Testis (tissue), 3 donors: ENCODE data around the gene NRBF2. TPM values are rescaled to one million over a fixed set of nuclear protein-coding genes. Genes with fewer than 3 reads are reported as not detected.

Source experiments
- DNase-seq: peaks from one replicate; pipeline ENCODE4 v3.0.0-alpha.2; 2019
- H3K27ac ChIP-seq, 2 donors: fragments of 200-600 bp; sonication (generic); one replicate each; pipeline ENCODE4 v1.5.1; 2019
- H3K27me3 ChIP-seq: fragments of 200-600 bp; sonication (generic); one replicate; pipeline ENCODE4 v1.5.1; 2019
- H3K36me3 ChIP-seq: fragments of 200-600 bp; sonication (generic); one replicate; pipeline ENCODE4 v1.5.1; 2017; ENCODE audit warnings: low read depth; ENCODE audit errors: missing control alignments
- H3K4me1 ChIP-seq: fragments of 200-600 bp; sonication (generic); one replicate; pipeline ENCODE4 v1.5.1; 2019
- H3K4me3 ChIP-seq, 2 donors: fragments of 200-600 bp; sonication (generic); one replicate each; pipeline ENCODE4 v1.5.1; 2017 to 2019
- H3K9me3 ChIP-seq: fragments of 200-600 bp; sonication (generic); one replicate; pipeline ENCODE4 v1.5.1; 2017
- POLR2A ChIP-seq: fragments of 450-650 bp; IDR thresholded peaks from one replicate; pipeline ENCODE4 v1.6.1; 2017; ENCODE audit warnings: antibody characterized with exemption, mild to moderate bottlenecking, moderate library complexity
- WGBS, 2 donors: methylation state at CpG; one replicate each; pipeline ENCODE4 v1.1.5; 2018; 5-methylcytosine and 5-hydroxymethylcytosine counted together
- intact Hi-C: fragments of 100-400 bp; cut with DNase I; formaldehyde crosslinking; loops from one replicate; pipeline ENCODE4 v1.15.1; 2023; ENCODE audit warnings: low total_unique reads
- polyA plus RNA-seq: library from polyadenylated mRNA; stranded (reverse); fragments of 350-450 nt; fragmentation: Illumina TruSeq; extraction: RNeasy Lipid Tissue Mini Kit (QIAGEN cat#74804); gene quantifications from one replicate; pipeline ENCODE4 v1.2.3, GENCODE V29; 2014; ENCODE audit warnings: low read depth, low replicate concordance; ENCODE audit not compliant: insufficient read depth
- small RNA-seq, 2 donors: library from RNA; depleted of rRNA; stranded (forward); fragments of <200 nt; gene quantifications; one replicate each; pipeline ENCODE3, GENCODE V24; 2016
- total RNA-seq, 2 donors: library from RNA; depleted of rRNA; stranded (reverse); fragments of >200 nt; gene quantifications; one replicate each; pipeline ENCODE4 v1.2.3, GENCODE V29; 2016
- TF ChIP-seq, protein P1 (sequence below), 3 experiments: fragments of 450-650 bp in 2 of 3; fragments of 200-600 bp in 1 of 3; sonication (generic) in 1 of 3; IDR thresholded peaks; one replicate each; pipeline ENCODE4 v1.5.1; 2016 to 2019; ENCODE audit warnings: antibody characterized with exemption in 3 of 3, mild to moderate bottlenecking in 2 of 3, moderate library complexity in 1 of 3

NRBF2 gene
- total and polyA plus RNA-seq, 3 donors from 2014 or later: 16.9 to 20.0 (median 18.9) TPM

DNA sequence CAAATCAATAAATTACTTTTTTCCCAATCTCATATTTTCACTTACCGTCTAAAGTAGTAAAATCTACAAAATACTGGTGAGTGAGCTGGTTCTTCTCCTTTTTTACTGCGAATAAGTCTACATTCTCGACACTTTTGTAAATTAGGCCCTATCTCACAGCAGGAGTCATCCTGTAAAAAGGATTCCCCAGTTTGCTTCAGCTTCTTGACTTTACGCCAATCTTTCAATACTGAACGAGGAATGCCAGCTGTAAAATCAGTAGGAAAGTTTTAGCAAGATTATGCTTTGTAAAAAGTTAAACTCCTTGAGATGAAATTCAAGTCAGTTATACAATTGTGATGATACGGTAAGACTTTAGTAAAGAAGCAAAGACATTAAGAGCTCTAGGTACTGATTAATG lies 67.3 kb downstream of the NRBF2 start:
- Histone ChIP-seq H3K9me3 (no peaks in the 10 kb centered on the region), H3K36me3 (no peaks in the 10 kb centered on the region)
- intact Hi-C loops: no loop called here

DNA sequence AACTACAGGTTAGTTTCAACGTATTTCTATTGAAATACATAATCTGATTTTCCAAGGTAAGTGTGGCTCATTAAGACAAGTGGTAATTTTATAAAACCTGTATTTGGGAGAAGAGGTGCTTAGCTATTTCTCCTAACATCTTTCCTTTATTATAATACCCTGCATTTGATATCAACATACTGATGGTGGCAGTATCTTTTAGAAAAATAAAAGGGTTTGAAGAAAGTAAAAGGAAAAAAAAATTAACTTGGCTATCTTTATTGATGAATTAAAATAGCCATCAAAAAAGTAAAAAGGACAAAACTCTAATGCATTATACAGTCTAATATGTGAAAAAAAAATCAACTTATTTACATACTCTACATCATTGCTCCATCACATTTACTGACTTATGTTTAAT lies 68.0 kb downstream of the NRBF2 start:
- 0% methylated on average over 1 of the region's 1 CpG for WGBS, 2 donors
- intact Hi-C loops: no loop called here

More for the DNA sequence above, 67.3 kb downstream of the NRBF2 start:
- no peak overlapping the region for H3K27ac ChIP-seq
- DNase-seq: no peak
- H3K4me1 ChIP-seq: peaks cover 4% of the 10 kb centered on the region
- H3K27me3 ChIP-seq: no peaks in the 10 kb centered on the region
- TF ChIP-seq POLR2A: no peak
- TF ChIP-seq, protein P1, sequence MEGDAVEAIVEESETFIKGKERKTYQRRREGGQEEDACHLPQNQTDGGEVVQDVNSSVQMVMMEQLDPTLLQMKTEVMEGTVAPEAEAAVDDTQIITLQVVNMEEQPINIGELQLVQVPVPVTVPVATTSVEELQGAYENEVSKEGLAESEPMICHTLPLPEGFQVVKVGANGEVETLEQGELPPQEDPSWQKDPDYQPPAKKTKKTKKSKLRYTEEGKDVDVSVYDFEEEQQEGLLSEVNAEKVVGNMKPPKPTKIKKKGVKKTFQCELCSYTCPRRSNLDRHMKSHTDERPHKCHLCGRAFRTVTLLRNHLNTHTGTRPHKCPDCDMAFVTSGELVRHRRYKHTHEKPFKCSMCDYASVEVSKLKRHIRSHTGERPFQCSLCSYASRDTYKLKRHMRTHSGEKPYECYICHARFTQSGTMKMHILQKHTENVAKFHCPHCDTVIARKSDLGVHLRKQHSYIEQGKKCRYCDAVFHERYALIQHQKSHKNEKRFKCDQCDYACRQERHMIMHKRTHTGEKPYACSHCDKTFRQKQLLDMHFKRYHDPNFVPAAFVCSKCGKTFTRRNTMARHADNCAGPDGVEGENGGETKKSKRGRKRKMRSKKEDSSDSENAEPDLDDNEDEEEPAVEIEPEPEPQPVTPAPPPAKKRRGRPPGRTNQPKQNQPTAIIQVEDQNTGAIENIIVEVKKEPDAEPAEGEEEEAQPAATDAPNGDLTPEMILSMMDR (IDR thresholded peaks at IDR 0.05): no peak
- WGBS, 2 donors: 45 to 55% methylated on average over 6 of the region's 6 CpGs
- no peak overlapping the region for H3K4me3 ChIP-seq

More for the DNA sequence above, 68.0 kb downstream of the NRBF2 start:
- H3K27me3 ChIP-seq: no peaks in the 10 kb centered on the region
- no peak overlapping the region for H3K27ac ChIP-seq
- peaks cover 4% of the 10 kb centered on the region for H3K4me1 ChIP-seq
- DNase-seq: no peak
- TF ChIP-seq POLR2A: no peak
- TF ChIP-seq, protein P1 (IDR thresholded peaks at IDR 0.05): no peak
- no peak overlapping the region for H3K4me3 ChIP-seq
- H3K36me3 ChIP-seq: no peaks in the 10 kb centered on the region
- H3K9me3 ChIP-seq: no peaks in the 10 kb centered on the region

Small RNAs within 50 kb of the gene (small RNA-seq; reads per million reads assigned to genes)
- gene RNU6-543P: 0 reads per million in 2 donors
